Mammary epithelial cell (primary cell): ENCODE data around the gene SELL.

Experiments used
- CTCF ChIP-seq, 2 donors: IDR thresholded peaks in 1 of 2; conservative IDR thresholded peaks in 1 of 2; 2 replicates each; pipeline ENCODE4 v1.5.1; 2011 to 2012; ENCODE audit warnings: inconsistent platforms in 2 of 2, low read length in 2 of 2, mild to moderate bottlenecking in 2 of 2, control low read depth in 1 of 2, low read depth in 1 of 2; ENCODE audit not compliant: insufficient read depth in 1 of 2; ENCODE audit errors: extremely low read depth in 1 of 2
- EZH2 ChIP-seq: IDR thresholded peaks from 2 replicates; pipeline ENCODE4 v1.6.1; 2012; ENCODE audit warnings: low read length, inconsistent platforms, borderline replicate concordance

- TF ChIP-seq CTCF (conservative IDR thresholded peaks at IDR 0.05 in 1 of 2, IDR thresholded peaks at IDR 0.05 in 1 of 2; ENCODE audit: extremely low read depth in 1 of 2, insufficient read depth in 1 of 2, low read depth in 1 of 2, low read length in 2 of 2) (no peak), EZH2 (no peak)
Observed at GRCh38 chr1:169676001-169676400, 35.4 kb downstream of the SELL start.
